Suppressor macrophage (primary cell): ENCODE measurements around the gene KLK3.
"Not testable (repeated sequence)": the region's sequence is repeated elsewhere in the genome, so short reads cannot be mapped to it uniquely, and the experiment has no call there.

Experiments used
- DNase-seq, 4 experiments: peaks; one replicate each; pipeline ENCODE4 v3.0.0-alpha.2; 2020 to 2022

Gene KLK3

GRCh38 chr19:50869479-50869878 lies 14.8 kb downstream of the KLK3 start:
- no peak for DNase-seq

- peak in 1 of 4 experiments; percentile 5 for DNase-seq
These were observed 15.8 kb downstream of the KLK3 start for GRCh38 chr19:50870417-50871089.

GRCh38 chr19:50873056-50873455 lies 18.3 kb downstream of the KLK3 start, which contains the start of gene KLK2:
Gene KLK2 (plus strand): TSS chr19:50873439. CDS start chr19:50873474, 35 bp downstream.
- no peak for DNase-seq

- no peak for DNase-seq
These were observed 19.5 kb downstream of the KLK3 start for GRCh38 chr19:50874211-50874610.

GRCh38 chr19:50875795-50876422 lies 21.2 kb downstream of the KLK3 start:
- DNase-seq, result no peak

GRCh38 chr19:50876456-50876855 lies 21.7 kb downstream of the KLK3 start:
- no peak for DNase-seq

GRCh38 chr19:50877338-50877737 lies 22.6 kb downstream of the KLK3 start:
- DNase-seq, result no peak

- DNase-seq, result no peak
These were observed 24.1 kb downstream of the KLK3 start for GRCh38 chr19:50878851-50879250.

- DNase-seq, result no peak
These were observed 25.5 kb downstream of the KLK3 start for GRCh38 chr19:50880241-50880640.

GRCh38 chr19:50882188-50882587 lies 27.5 kb downstream of the KLK3 start:
- no peak for DNase-seq

GRCh38 chr19:50889638-50890037 lies 34.9 kb downstream of the KLK3 start:
- no peak for DNase-seq

- peak in 1 of 4 experiments; percentile 27 for DNase-seq
These were observed 35.9 kb downstream of the KLK3 start for GRCh38 chr19:50890422-50891252.

GRCh38 chr19:50891253-50891625 lies 36.5 kb downstream of the KLK3 start:
- DNase-seq, result no peak

GRCh38 chr19:50893047-50893736 lies 38.5 kb downstream of the KLK3 start:
- DNase-seq, result no peak

- no peak for DNase-seq
These were observed 40.0 kb downstream of the KLK3 start for GRCh38 chr19:50894478-50895356.

GRCh38 chr19:50896089-50896590 lies 41.4 kb downstream of the KLK3 start:
- not testable (repeated sequence) for DNase-seq

GRCh38 chr19:50896591-50897190 lies 42.0 kb downstream of the KLK3 start:
- peak; percentile 75 to 91 (median 84) for DNase-seq

GRCh38 chr19:50897191-50897607 lies 42.5 kb downstream of the KLK3 start:
- DNase-seq, result no peak

GRCh38 chr19:50897612-50898011 lies 42.9 kb downstream of the KLK3 start:
- peak in 1 of 4 experiments; percentile 7 for DNase-seq

GRCh38 chr19:50898018-50898417 lies 43.3 kb downstream of the KLK3 start:
- DNase-seq, result no peak

GRCh38 chr19:50899569-50899968 lies 44.9 kb downstream of the KLK3 start:
- DNase-seq, result peak in 3 of 4 experiments; percentile 31 to 52 (median 40)
